GM12891 (cell line): ENCODE data around the gene VPS13D.

Source experiments
- POLR2A ChIP-seq: IDR thresholded peaks from 2 replicates; pipeline ENCODE4 v1.6.1; 2011; ENCODE audit warnings: low read depth, low read length, control low read depth
- POLR2AphosphoS5 ChIP-seq: IDR thresholded peaks from 2 replicates; pipeline ENCODE4 v1.6.1; 2011; ENCODE audit warnings: low read depth, low read length, control low read depth
- POU2F2 ChIP-seq: IDR thresholded peaks from 2 replicates; pipeline ENCODE4 v1.6.1; 2011; ENCODE audit warnings: low read depth, mild to moderate bottlenecking, control low read depth, low read length, moderate library complexity
- TAF1 ChIP-seq: IDR thresholded peaks from 2 replicates; pipeline ENCODE4 v1.6.1; 2011; ENCODE audit warnings: low read depth, low read length, control low read depth

DNA sequence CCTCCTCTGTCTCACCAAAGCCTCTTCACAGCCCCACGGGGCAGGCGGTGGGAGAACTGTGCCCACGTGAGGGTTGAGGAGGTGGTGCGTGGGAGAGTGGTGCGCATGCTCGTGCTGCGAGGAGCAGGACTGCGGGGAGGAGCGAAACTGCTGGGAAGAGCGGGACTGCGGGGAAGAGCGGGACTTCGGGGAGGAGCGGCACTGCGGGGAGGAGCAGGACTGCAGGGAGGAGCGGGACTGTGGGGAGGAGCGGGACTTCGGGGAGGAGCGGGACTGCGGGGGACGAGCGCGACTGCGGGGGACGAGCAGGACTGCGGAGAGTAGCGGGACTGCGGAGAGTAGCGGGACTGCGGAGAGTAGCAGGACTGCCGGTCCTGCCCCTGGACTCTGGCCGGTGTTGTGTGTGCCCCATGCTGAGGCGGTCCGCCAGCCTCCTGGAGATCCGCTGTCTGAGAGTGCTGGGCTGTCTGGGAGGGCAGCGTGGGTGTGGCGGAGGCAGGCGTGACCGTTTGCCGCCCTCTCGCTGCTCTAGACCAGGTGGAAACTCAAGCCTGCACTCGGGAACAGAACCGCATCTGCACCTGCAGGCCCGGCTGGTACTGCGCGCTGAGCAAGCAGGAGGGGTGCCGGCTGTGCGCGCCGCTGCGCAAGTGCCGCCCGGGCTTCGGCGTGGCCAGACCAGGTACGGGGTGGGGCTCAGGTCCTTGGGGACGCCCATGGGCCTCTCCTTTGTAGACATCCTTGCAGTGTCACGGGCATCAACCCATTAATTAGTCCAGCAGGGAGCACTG, 38.4 kb upstream of the VPS13D start:
- TF ChIP-seq POLR2A (no peak), POLR2AphosphoS5 (no peak), POU2F2 (no peak), TAF1 (no peak)
